Thyroid gland (tissue), 4 donors: ENCODE results near the gene PHLDB1.

ENCODE experiments used
- POLR2A ChIP-seq, 2 donors: fragments of 450-650 bp; IDR thresholded peaks; one replicate each; pipeline ENCODE4 v1.6.1; 2017; ENCODE audit warnings: antibody characterized with exemption in 2 of 2, mild to moderate bottlenecking in 2 of 2, moderate library complexity in 1 of 2
- TF ChIP-seq, protein P1 (sequence below), 6 experiments: fragments of 200-600 bp in 3 of 6; fragments of 450-650 bp in 3 of 6; sonication (generic) in 3 of 6; IDR thresholded peaks; one replicate each; pipeline ENCODE4 v1.5.1; 2016 to 2019; ENCODE audit warnings: antibody characterized with exemption in 6 of 6, mild to moderate bottlenecking in 2 of 6, inconsistent platforms in 1 of 6, moderate library complexity in 1 of 6

DNA sequence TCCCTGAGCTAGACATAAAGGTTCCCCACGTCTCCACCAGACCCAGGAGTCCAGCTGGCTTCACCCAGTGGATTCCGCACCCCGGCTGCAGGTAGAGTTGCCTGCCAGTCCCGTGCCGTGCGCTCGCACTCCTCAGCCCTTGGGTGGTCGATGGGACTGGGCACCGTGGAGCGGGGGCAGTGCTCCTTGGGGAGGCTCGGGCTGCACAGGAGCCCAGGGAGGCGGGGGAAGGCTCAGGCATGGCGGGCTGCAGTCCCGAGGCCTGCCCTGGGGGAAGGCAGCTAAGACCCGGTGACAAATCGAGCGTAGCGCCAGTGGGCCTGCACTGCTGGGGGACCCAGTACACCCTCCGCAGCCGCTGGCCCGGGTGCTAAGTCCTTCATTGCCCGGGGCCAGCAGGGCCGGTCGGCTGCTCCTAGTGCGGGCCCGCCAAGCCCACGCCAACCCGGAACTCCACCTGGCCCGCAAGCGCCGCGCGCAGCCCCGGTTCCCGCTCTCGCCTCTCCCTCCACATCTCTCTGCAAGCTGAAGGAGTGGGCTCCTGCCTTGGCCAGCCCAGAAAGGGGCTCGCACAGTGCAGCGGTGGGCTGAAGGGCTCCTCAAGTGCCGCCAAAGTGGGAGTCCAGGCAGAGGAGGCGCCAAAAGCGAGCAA, 81.6 kb downstream of the PHLDB1 start:
- TF ChIP-seq, protein P1, sequence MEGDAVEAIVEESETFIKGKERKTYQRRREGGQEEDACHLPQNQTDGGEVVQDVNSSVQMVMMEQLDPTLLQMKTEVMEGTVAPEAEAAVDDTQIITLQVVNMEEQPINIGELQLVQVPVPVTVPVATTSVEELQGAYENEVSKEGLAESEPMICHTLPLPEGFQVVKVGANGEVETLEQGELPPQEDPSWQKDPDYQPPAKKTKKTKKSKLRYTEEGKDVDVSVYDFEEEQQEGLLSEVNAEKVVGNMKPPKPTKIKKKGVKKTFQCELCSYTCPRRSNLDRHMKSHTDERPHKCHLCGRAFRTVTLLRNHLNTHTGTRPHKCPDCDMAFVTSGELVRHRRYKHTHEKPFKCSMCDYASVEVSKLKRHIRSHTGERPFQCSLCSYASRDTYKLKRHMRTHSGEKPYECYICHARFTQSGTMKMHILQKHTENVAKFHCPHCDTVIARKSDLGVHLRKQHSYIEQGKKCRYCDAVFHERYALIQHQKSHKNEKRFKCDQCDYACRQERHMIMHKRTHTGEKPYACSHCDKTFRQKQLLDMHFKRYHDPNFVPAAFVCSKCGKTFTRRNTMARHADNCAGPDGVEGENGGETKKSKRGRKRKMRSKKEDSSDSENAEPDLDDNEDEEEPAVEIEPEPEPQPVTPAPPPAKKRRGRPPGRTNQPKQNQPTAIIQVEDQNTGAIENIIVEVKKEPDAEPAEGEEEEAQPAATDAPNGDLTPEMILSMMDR (IDR thresholded peaks at IDR 0.05), result no peak
- TF ChIP-seq POLR2A (IDR thresholded peaks at IDR 0.05), result no peak
